Activated CD4-positive, alpha-beta T cell treated with anti-CD3 and anti-CD28 coated beads for 48 hours (primary cell): Measurements from ENCODE around the gene OR5B2.
"Not testable (repeated sequence)": the region's sequence is repeated elsewhere in the genome, so short reads cannot be mapped to it uniquely, and the experiment has no call there.

Experiments
- DNase-seq: peaks from one replicate; pipeline ENCODE4 v3.0.0-alpha.2; 2020

Gene OR5B2

DNA sequence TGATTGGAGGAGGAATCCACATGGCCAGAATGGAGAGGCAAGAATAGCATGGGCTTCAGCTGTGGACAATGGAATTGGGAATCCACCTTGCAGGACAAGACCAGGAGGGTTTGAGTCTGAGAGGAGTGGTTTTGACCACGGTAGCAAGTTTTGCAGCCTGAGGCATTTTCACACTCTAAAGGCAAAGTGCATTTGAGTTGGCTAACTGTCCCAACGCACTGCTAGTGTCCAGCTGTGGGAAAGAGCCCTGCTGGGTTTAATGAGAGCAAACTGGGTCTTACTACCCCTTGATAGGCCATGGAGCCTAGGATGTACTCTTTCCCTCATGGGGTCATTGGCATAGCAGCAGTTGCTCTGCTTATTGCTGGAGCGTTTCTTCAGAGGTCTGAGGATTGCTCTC is at the start of gene OR5B2:
TSS of gene OR5B2 (minus strand) at position 101 of the 400 bp plus-strand sequence. CDS start 4,860 bp downstream, outside the sequence.
- DNase-seq = no peak

DNA sequence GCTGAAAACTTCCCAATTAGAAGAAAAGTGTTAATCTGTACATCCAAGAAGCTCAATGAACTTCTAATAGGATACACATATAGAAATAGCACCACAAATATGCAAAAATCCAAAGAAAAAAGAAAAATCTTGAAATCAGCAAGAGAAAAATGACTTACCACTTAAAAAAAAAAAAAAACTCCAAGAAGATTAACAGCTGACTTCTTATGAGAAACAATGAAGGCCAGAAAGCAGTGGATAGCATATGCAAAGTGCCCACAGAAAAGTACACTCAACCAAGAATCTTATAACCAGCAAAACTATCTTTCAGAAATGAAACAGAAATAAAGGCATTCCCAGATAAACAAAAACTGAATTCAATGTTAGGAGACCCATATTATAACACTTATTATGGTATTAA is 44.0 kb upstream of the OR5B2 start:
- DNase-seq = no peak

GRCh38 chr11:58466293-58466692 is 38.4 kb upstream of the OR5B2 start:
- no peak for DNase-seq

DNA sequence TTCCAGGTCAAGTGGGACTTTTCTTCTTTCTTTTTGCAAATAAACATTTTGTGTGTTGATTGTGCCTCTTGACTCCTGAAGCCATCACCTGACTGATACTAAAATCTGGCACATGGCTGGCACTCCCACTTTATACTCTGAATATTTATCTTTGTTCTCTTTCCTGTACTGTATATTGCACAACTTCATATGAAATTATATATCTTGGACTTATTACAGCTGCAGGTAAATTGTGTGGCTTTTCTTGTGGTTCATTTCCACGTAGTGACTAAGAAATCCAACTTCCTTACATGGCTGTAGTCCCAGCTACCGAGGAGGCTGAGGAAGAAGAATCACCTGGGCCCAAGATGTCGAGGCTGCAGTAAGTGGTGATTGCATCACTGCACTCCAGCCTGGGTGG is 37.8 kb upstream of the OR5B2 start:
- no peak for DNase-seq

DNA sequence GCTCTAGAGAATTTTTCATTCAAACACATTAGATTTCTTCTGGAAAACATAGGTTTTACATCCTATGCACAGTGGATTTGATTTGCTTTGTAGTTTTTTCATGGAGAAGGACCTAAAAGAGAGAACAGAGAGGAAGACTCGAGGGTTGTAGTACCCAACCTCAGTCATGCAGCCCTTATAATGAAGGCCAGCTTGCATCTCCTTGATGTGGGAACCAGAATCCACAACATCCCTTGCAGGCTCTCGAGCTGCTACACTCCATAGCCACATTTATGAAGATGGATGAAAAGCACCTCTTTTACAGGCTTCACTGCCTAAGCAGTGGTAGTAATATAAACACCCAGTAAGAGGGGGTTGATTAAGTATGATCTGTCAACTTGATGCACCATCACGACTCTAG is 23.7 kb upstream of the OR5B2 start:
- DNase-seq = no peak

GRCh38 chr11:58446294-58446693 is 18.4 kb upstream of the OR5B2 start:
- DNase-seq = no peak

- DNase-seq = no peak
Observed at GRCh38 chr11:58444300-58444699, 16.4 kb upstream of the OR5B2 start.

GRCh38 chr11:58442136-58442535 is 14.2 kb upstream of the OR5B2 start, which contains the start of gene OR5B12:
OR5B12 (minus strand) TSS chr11:58442236; CDS start chr11:58440151, 2,085 bp downstream.
- DNase-seq = no peak

DNA sequence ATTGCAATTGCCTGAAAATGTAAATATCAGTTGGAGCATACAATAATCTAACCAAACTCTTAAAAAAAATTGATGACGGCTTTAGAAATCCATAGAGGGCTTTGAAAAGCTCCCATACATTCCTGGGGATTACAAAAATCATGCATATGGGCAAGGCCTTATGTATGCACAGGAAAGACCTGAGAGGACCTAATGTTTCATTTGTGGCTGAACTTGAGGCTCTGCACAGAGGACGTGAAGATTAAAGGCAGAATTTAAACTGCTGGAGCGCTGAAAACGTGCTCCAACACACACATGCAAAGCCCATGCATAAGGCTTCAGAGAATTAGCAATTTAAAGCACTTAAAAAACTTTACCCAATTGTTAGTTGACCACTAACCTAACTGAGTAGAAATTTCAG is 10.6 kb upstream of the OR5B2 start:
- no peak for DNase-seq

DNA sequence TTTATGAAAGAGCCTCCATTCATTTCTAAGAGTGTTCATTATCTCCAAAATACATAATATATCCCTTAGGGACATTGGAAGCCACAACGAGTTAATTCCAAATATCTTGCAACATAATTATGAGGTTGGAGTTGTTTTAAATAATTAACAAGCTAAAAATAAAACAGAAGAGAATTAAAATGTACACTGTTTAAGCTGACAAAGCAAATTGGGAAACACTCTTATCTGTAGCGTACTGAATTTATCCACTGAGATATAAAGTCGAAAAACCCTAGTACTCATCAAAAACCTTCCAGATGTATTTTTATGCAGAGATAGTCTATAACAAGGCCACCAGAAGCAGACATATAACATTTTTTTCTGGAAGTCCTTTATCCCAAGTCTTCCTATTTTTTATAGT is 6.3 kb upstream of the OR5B2 start:
- no peak for DNase-seq

- no peak for DNase-seq
Observed at GRCh38 chr11:58433638-58434203, 5.8 kb upstream of the OR5B2 start.

DNA sequence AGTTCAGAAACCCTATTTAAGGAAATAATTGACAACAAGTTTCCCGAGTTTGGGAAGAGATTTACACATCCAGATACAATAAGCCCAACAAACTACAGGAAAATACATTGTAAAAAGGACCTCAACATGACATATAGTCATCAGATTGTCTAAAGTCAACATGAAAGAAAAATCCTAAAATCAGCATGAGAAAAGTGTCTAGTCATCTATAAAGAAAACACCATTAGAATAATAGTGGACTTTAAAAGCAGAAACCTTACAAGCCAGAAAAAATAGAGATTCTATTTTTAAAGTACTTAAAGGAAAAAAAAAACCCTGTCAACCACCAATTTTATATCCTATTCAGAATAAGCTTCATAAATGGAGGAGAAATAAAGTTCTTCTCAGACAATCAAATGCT is 1.4 kb upstream of the OR5B2 start:
- DNase-seq = no peak

GRCh38 chr11:58406774-58407173 is 21.1 kb downstream of the OR5B2 start, which contains the start of gene OR5B3:
OR5B3 (minus strand) TSS chr11:58406874; CDS start chr11:58403409, 3,465 bp downstream.
- DNase-seq = no peak

DNA sequence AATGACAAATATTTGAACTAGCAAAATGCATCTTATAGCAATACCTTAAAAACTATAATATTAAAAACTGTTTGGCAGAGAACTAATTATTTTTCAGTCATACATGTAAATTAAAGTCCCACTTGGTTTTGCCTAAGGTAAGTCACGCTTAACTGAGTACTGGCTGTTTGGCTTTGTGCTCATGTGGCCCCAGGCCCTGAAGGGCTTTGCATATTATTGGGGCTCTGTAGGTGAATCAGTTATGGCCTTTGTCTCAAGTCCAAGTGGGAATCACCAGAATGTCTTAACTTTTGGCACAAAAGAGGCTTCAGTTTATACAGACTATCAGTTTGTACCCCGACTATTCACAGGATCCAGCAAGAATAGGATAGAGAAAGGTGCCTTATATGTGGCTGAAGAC is 28.3 kb downstream of the OR5B2 start:
- not testable (repeated sequence) for DNase-seq

GRCh38 chr11:58395581-58395980 is 32.3 kb downstream of the OR5B2 start:
- no peak for DNase-seq

- DNase-seq = no peak
Observed at GRCh38 chr11:58394195-58394594, 33.7 kb downstream of the OR5B2 start.

- DNase-seq = no peak
Observed at GRCh38 chr11:58392746-58393145, 35.2 kb downstream of the OR5B2 start.

DNA sequence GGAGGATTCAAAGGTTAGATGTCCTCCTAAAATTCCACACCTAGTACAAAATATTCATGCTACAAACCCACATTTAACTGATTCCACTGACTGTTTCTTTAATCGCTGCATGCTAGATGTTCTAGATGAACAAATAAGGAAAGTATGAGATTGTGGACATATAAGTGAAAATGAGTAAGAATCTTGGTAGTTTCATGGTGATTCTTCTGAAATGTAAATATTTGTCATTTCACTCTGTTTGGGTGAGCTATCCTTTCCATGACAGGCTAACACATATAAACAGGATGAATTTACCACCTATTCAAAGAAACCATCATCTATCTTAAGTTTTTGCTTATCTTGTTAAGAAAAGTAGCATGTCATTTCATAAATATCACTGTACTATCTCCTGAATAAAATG is 36.0 kb downstream of the OR5B2 start:
- no peak for DNase-seq

- no peak for DNase-seq
Observed at GRCh38 chr11:58390551-58391063, 37.3 kb downstream of the OR5B2 start.
